Mesenteric fat pad (tissue), 1 donor: Measurements from ENCODE around the gene FMNL2. TPM values are rescaled to one million over a fixed set of nuclear protein-coding genes. Genes with fewer than 3 reads are reported as not detected.

Source experiments
- DNase-seq: peaks from one replicate; pipeline ENCODE4 v3.0.0-alpha.2; 2020; ENCODE audit warnings: low spot score
- total RNA-seq: library from RNA; stranded (reverse); fragmentation: NEBNext Ultra II Directional; extraction: Animal tissue kit (Norgen Biotek cat#: 25700); gene quantifications from one replicate; pipeline ENCODE4 v1.2.1, GENCODE V29; 2021
- donor health status: DM: yes; HTN: yes; CAD: no.

FMNL2 gene
- total RNA-seq, 1 donor from 2014 or later = 57.6 TPM

DNA sequence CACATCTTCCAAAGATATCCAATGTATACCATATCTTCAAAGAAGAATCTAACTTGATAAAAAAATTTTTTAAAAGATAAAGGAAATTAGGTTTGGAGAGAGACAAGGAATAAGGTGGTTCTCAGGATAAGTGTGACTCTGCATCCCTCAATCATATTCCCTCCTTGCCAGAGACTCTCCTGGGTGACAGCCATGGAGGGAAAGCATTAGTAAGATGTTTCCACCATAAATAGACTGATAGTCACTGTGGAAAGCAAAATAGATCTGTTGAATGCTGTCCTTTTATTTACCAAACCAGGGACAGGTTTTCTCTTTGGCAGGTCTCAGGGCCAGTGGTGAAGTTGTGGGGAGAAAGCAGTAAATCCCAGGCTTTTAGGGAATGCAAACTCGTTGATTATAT lies 274.7 kb downstream of the FMNL2 start:
- no peak for DNase-seq

DNA sequence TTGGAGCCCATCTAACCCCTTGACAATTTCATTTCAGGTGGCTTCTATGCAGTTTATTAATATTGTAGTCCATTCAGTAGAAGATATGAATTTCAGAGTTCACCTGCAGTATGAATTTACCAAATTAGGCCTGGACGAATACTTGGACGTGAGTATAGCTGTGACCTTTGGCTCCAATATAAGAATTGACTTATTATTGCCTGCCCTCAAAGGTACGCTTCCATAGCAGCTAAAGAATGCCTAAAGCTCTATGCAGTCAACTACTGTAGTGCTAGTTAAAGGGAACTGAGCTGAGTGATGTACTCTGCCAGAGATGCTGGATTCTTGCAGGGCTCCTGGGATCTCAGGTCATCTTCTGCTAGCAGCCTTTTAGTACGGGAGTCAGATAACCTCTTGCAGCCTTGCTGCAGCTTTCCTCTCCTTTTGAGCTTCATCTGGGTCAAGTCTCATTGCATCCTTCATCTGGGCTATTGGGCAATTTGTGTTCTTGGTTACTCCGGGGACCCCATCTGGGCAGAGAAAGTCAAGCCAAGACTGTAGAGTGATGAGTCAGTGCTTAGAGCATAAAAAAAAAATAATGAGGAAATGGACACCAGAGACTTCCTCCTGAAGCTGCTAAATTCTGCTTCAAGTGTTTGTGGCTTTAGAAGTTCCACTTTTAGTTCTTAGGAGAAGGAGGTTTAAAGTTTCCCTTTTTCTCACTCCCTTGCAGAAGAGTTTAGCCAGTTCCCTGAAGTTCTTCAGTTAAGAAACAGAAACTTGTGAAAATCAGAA lies 276.7 kb downstream of the FMNL2 start:
- DNase-seq = no peak

- DNase-seq = no peak
Measured at GRCh38 chr2:152613235-152613634, 278.3 kb downstream of the FMNL2 start.

GRCh38 chr2:152615177-152615576 lies 280.2 kb downstream of the FMNL2 start:
- DNase-seq = no peak

GRCh38 chr2:152617456-152618192 lies 282.6 kb downstream of the FMNL2 start:
- no peak for DNase-seq

DNA sequence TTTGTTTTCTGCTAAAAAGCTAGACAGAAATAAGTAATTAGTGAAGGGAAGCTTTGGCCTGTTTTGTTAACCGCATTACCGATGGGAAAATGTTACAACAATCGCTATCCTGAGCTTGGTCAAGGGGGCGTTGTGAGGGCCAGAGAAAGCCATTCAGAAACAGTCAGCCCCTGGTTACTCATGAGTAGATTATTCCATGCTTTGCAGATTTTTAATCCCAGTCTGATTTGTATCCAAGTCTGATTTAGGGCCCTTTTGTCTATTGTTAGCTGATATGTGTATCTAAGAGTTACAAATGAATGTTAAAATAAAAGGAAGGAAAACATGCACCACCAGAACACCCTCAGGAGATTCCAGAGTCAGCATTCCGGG lies 283.2 kb downstream of the FMNL2 start:
- no peak for DNase-seq

DNA sequence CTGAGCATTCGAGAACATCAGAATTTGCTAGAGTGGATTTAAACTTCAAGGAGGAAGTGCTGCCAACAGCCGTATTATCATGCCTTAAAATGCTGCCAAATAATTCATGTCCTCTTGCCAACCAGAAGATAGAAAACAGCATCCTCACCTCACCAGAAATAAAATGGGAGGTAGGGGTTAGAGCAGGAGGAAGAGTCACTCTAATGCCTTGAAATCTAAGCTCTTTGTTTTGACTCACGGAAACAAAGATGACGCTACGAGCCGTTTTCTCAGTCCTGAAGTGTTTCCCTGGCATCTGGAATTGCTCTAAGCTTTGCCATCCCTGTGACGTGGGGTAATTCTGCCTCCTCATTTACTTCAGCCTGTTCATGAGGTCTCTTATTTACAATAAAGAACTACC lies 285.2 kb downstream of the FMNL2 start:
- DNase-seq = no peak

DNA sequence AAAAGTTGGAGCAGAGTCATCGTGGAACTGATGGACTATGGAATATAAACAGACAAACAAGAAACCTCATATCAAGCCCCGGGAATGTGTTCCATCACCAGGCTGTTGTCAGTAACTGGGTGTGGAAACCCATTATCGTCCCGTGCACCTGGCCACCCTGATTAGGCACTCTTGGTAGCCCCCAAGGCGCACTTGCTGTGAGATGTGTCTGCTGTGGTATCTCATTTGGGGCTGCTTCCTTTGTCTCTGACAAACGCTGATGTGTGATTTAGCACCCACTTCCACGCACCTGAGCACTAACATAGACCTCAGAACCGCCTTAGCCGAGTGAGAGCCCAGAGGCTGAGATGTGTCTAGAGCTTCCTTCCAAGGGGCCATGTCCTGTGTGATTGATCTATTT lies 286.0 kb downstream of the FMNL2 start:
- no peak for DNase-seq

- DNase-seq = no peak
Measured at GRCh38 chr2:152622219-152622618, 287.2 kb downstream of the FMNL2 start.

- no peak for DNase-seq
Measured at GRCh38 chr2:152623076-152623740, 288.2 kb downstream of the FMNL2 start.

DNA sequence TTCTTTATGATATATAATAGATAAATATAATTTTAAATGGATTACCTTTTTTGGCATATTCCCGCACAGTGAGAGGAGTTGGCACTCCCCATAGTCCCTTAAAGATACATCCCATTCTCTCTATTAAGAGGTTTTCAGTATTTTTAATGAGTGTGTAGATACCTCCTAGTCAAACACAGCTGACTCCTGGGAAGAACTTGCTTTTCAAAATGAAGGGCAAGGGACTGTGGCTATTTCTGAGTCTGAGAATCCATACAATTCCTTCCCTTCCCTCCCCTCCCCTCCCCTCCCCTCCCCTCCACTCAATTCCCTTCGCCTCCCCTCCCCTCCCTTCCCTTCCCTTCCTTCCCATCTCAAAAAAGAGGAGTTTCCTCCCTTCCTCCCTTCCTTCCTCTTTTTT lies 288.8 kb downstream of the FMNL2 start:
- no peak for DNase-seq

GRCh38 chr2:152624805-152625204 lies 289.8 kb downstream of the FMNL2 start:
- no peak for DNase-seq

DNA sequence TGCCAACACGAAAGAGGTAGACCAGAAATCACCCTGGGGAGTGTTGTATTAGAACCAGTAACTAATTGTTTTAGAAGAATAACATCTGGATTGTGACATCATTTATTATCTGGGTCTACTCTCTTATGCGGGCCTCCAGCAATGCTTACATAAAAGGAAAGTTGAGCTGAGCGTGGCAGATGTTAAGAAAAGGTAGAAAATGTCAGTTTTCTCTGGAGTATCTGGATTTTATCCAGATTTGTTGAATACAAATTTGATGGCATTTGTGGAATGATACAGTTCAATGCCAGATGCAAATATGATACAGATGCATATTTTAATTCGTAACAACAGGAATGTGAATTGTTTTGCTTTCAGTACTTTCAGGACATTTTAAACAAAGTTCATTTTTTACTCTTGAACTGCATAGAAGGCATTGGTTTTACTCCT lies 292.0 kb downstream of the FMNL2 start:
- DNase-seq = no peak

GRCh38 chr2:152627351-152627957 lies 292.5 kb downstream of the FMNL2 start:
- no peak for DNase-seq

GRCh38 chr2:152629202-152629601 lies 294.2 kb downstream of the FMNL2 start:
- DNase-seq = no peak

GRCh38 chr2:152630466-152630865 lies 295.5 kb downstream of the FMNL2 start:
- no peak for DNase-seq

DNA sequence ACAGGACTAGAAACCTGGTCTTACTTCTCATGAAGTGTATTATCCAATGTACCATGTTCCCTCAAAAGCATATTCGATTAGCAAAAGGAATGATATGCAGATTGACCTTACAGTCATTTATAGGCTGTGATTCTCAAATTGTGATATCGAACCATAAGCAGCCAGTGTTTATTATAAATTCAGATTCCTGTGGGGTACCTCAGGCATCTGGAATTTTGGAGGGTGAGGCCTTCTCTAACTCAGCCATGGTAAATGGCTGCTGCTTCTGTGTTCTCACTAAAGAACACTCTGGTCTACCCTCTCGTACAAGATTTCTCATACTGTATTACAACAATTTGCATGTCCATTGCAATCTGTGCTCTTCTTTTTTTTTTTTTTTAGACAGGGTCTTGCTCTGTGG lies 297.8 kb downstream of the FMNL2 start:
- DNase-seq = no peak

DNA sequence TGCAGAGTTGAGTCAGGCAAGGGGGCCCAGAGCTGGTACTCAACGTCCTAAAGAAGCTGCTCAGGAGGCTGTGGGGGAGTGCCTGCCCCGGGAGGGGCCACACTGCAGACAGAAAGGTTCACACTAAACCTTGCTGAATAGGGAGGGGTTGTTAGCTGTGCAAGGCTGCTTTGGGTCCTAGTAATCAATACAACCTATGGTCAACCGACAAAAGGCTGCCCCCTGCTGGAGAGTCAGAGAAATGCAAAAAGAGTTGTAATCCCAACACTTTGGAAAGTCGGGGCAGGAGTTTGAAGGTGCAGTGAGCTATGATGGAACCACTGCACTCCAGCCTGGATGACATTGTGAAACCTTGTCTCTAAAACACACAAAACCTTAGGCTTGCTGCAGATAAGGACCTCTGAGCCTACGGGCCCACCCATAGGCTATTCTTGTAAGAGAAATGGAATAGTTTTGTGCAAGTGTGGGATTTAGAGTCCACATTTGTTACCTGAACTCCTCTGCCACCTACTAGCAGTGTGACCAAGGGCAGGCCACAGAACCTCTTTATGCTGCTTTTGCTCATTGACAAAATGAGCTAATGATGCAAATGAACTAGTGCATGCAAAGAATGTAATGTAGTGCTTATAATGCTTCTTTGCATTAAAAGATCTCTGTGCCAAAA lies 300.8 kb downstream of the FMNL2 start:
- no peak for DNase-seq

DNA sequence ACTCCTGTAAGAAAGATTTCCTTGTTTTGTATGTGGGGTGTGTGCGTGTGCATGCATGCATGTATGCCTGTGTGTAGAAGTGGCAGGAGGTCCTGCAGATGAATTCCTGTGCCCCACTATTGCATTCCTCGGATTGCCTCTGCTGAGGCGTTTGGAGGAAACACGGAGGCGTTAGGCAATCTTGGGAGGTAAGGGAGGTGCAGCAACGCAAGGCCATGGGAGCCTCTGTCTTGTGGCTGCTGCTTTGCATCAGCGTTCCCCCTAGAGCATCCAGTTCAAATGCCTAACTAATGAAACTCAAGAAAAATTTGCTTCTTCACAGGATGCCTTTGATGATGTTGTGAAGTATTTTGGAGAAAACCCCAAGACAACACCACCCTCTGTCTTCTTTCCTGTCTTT lies 302.3 kb downstream of the FMNL2 start:
- no peak for DNase-seq

DNA sequence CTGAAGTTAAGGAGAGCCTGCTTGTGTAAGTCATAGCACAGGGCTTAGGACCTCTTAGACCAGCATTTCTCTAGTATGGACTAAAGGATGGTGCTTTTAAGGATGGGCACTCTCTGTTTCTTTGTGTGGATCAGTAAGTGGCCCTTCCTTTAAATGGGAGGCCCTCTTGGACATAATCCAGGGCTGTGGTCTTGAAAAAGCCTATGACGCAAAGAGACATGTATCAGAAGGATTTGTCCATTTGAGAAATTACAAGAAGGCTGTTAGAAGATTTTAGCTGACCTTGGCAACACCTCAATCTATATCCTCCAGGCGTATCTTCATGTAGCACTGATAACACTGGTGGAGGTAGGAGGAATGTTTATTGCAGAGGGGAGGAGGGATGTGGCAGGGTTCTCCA lies 303.1 kb downstream of the FMNL2 start:
- DNase-seq = no peak

GRCh38 chr2:152638590-152638989 lies 303.6 kb downstream of the FMNL2 start:
- DNase-seq = no peak
